GM19397 (cell line): ENCODE data around the gene APOM.

Experiments used
- ATAC-seq: cut with Tn5 transposase; IDR thresholded peaks from one replicate; pipeline ENCODE4 v1.9.1; 2021; ENCODE audit warnings: mild to moderate bottlenecking, moderate library complexity; ENCODE audit not compliant: unreplicated experiment

APOM gene

DNA sequence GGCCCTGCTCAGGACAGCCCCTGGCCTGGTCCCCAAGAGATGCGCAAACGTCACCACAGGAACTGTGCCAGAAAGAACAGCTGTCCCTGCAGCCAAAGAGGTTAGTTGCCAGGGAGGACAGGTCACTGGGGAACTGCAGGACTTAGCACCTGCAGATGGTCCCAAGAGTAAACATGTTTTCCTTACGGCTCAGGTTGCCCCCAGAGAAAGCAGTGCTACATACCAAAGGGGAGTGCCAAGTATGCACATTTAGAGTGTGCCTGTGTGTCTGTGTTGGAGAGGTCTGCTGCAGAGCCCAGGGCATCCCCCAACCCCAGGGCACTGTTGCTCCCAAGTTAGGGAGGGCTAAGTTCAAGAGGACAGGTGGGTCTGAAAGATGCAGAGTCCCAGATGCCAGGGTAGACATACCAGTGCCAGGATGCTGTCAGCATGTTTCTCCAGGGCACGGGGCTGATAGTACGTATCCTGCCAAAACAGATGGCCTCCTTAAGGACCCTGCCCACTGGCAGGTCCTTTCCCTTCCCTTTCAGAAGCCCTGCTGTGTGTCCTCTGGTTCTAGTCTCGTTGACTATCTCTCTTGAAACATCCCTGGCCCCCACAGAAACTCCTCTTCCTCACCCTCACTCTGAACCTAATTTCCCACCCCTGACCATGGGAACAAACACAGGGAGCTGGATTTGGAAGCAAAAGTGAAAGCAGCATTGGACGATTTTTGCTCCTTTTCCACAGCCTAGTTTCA lies 46.1 kb downstream of the APOM start:
- ATAC-seq: no peak

DNA sequence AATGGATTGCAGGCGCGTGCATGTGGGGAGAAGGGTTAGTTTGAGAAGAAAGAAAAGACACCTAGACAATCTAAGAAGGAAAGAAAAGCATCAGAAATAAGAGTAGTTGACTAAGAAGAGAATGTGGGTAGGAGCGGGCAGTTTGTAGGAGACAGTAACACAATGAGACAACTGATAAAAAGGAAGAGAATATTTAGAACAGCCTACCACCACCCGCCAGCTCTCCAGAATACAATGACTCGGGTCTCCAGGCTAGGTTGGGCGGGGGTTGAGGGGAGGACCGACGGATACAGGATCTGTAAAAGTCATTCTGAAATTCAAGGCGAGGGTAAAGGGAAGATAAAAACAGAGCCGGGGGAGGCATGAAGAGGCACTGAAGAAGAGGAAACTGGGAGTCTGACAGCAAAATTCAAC lies 46.7 kb downstream of the APOM start:
- no peak for ATAC-seq

DNA sequence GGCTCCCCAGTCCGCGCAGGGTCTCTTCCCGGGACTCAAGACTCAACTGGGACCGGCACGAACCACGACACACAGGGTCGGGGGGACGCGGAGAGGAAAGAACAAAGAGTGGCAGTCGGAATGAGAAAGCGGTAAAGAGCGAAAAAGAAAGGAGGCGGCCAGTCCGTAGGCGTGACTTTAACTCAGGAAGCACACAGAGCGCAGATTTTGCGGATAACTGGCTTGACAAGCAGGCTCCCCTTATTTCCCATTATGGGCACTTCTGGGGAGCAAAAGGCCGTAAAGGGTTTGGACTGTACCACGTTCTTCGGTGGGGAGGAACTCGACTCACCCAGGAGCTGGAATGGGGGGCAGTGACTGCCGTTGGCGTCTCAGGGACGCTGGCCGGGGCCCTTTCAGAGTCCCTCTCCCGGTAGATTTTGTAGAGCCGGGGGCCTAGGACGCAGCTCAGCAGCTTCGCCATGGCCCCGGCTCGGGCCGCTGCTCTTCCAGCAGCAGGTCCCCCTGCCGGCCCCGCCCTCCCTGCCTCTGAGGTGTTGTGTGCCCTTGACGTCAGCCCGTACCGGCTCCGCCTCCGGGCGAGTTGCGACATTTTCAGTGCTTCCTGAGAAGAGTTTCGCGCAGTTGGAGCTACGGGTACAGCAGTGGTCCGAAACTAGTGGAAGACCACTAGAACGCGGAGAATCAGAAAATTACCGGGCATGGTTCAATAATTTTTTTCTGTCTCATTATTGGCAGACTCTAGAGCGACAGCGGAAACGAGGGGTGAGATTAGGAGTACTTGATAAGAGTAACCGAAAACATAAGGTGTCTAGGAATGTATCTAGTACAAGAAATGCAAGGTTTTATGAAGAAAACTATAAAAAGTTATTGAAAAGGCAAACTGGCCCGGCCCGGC lies 47.4 kb downstream of the APOM start, which contains the start of gene ABHD16A:
Gene ABHD16A, minus strand, starts transcription at position 506 of the 898 bp plus-strand sequence. Its CDS starts 43 bp downstream, at position 463.
- ATAC-seq: peak; percentile 91

DNA sequence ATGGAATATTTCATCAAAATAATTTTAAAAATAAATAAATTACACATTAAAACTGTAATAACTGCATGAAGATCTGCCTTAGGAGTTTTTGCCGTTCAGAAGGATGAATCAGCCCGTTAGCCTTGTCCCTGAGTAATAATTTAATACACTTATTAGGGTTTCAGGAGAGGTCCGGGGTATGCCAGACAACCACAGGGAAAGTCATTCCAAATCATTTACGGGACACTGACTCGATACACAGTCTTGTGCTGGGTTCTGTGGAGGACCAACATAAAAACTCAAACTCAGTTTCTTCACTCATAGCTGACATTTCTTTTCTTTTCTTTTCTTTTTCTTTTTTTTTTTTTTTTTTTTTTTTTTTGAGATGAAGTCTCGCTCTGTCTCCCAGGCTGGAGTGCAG lies 50.2 kb downstream of the APOM start:
- ATAC-seq: no peak

DNA sequence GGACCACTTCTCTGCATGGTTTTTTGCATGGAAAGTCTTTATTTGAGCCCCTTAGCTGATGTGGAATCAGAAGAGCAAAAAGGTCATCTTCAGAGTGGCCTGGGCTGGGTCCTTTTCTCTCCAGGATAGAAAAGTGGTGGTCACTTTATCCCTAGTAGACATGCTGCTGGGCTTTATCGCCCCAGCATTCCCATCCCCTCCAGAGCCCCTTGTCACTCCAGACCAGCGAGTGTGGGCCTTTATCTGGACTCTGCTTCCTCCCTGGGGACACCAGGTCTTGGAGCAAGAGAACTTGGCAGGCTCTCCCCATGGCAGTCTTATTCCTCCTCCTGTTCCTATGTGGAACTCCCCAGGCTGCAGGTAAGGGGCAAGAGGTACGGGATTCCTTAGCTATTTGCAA lies 50.9 kb downstream of the APOM start, which contains the start of gene LY6G6F:
Gene LY6G6F, plus strand, starts transcription at position 268 of the 400 bp plus-strand sequence. Its CDS starts 41 bp downstream, at position 309.
- no peak for ATAC-seq

DNA sequence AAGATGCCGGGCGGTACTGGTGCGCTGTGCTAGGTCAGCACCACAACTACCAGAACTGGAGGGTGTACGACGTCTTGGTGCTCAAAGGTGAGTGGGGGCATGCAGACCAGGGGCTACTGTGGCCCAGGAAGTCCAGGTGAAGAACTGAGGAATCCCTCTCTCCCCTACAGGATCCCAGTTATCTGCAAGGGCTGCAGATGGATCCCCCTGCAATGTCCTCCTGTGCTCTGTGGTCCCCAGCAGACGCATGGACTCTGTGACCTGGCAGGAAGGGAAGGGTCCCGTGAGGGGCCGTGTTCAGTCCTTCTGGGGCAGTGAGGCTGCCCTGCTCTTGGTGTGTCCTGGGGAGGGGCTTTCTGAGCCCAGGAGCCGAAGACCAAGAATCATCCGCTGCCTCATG lies 52.0 kb downstream of the APOM start:
- ATAC-seq: no peak
